SK-N-SH (cell line): Measurements from ENCODE around the gene DIPK2B.

ENCODE experiments used
- FOSL2 ChIP-seq: IDR thresholded peaks from 2 replicates; pipeline ENCODE4 v1.4.0; 2012; ENCODE audit warnings: low read depth, mild to moderate bottlenecking, moderate library complexity, borderline replicate concordance
- FOXM1 ChIP-seq: IDR thresholded peaks from 2 replicates; pipeline ENCODE4 v1.4.0; 2012; ENCODE audit warnings: low read depth, mild to moderate bottlenecking
- GABPA ChIP-seq: IDR thresholded peaks from 2 replicates; pipeline ENCODE4 v1.4.0; 2012; ENCODE audit warnings: low read depth, mild to moderate bottlenecking
- POLR2AphosphoS5 ChIP-seq: IDR thresholded peaks from 2 replicates; pipeline ENCODE4 v1.6.1; 2012; ENCODE audit warnings: low read depth, low read length
- SMC3 ChIP-seq: IDR thresholded peaks from 2 replicates; pipeline ENCODE4 v1.6.1; 2012; ENCODE audit warnings: low read depth, low read length, improper control_type of control experiment
- TEAD4 ChIP-seq: IDR thresholded peaks from 2 replicates; pipeline ENCODE4 v1.4.0; 2012; ENCODE audit warnings: mild to moderate bottlenecking, borderline replicate concordance; ENCODE audit not compliant: insufficient read depth
- TF ChIP-seq, protein P1 (sequence below): fragments of 200-600 bp; sonication (generic); IDR thresholded peaks from 2 replicates; pipeline ENCODE4 v1.6.1; 2017; ENCODE audit warnings: antibody characterized with exemption, mild to moderate bottlenecking, moderate library complexity
- TF ChIP-seq, protein P2 (sequence below): IDR thresholded peaks from 2 replicates; pipeline ENCODE4 v1.6.1; 2012; ENCODE audit warnings: mild to moderate bottlenecking, low read depth, low read length, moderate library complexity
- TF ChIP-seq, protein P3 (sequence below): fragments of 150-350 bp; IDR thresholded peaks from 2 replicates; pipeline ENCODE4 v1.6.1; 2016; ENCODE audit warnings: mild to moderate bottlenecking, low read depth, low read length
- TF ChIP-seq, protein P4 (sequence below): fragments of 150-350 bp; IDR thresholded peaks from 2 replicates; pipeline ENCODE4 v1.6.1; 2017; ENCODE audit warnings: antibody characterized with exemption, low read length, low read depth, borderline replicate concordance

DNA sequence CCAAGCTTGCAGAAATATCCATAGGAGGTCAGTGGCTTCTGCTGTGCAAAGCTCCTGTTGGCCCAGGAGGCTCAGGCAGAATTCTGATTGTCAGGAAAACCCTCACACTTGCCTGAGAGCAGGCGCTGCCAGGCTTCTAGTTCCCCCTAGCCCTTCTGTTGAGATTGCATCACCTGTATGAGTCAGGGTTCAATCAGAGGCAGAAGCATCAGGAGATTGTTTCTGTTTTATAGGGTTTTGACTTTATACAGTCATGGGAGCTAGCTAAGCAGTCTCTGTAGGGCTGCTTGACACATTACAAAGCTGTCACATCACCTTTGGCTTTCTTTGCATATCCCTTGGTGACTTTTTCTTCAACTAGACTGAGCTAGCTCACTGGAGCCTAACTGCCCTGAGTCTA is 27.8 kb downstream of the DIPK2B start:
- TF ChIP-seq SMC3 (no peak), GABPA (no peak), TEAD4 (no peak), FOSL2 (no peak), FOXM1 (no peak), POLR2AphosphoS5 (no peak)
- TF ChIP-seq, protein P1, sequence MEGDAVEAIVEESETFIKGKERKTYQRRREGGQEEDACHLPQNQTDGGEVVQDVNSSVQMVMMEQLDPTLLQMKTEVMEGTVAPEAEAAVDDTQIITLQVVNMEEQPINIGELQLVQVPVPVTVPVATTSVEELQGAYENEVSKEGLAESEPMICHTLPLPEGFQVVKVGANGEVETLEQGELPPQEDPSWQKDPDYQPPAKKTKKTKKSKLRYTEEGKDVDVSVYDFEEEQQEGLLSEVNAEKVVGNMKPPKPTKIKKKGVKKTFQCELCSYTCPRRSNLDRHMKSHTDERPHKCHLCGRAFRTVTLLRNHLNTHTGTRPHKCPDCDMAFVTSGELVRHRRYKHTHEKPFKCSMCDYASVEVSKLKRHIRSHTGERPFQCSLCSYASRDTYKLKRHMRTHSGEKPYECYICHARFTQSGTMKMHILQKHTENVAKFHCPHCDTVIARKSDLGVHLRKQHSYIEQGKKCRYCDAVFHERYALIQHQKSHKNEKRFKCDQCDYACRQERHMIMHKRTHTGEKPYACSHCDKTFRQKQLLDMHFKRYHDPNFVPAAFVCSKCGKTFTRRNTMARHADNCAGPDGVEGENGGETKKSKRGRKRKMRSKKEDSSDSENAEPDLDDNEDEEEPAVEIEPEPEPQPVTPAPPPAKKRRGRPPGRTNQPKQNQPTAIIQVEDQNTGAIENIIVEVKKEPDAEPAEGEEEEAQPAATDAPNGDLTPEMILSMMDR = no peak
- TF ChIP-seq, protein P2, sequence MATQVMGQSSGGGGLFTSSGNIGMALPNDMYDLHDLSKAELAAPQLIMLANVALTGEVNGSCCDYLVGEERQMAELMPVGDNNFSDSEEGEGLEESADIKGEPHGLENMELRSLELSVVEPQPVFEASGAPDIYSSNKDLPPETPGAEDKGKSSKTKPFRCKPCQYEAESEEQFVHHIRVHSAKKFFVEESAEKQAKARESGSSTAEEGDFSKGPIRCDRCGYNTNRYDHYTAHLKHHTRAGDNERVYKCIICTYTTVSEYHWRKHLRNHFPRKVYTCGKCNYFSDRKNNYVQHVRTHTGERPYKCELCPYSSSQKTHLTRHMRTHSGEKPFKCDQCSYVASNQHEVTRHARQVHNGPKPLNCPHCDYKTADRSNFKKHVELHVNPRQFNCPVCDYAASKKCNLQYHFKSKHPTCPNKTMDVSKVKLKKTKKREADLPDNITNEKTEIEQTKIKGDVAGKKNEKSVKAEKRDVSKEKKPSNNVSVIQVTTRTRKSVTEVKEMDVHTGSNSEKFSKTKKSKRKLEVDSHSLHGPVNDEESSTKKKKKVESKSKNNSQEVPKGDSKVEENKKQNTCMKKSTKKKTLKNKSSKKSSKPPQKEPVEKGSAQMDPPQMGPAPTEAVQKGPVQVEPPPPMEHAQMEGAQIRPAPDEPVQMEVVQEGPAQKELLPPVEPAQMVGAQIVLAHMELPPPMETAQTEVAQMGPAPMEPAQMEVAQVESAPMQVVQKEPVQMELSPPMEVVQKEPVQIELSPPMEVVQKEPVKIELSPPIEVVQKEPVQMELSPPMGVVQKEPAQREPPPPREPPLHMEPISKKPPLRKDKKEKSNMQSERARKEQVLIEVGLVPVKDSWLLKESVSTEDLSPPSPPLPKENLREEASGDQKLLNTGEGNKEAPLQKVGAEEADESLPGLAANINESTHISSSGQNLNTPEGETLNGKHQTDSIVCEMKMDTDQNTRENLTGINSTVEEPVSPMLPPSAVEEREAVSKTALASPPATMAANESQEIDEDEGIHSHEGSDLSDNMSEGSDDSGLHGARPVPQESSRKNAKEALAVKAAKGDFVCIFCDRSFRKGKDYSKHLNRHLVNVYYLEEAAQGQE = no peak
- TF ChIP-seq, protein P3, sequence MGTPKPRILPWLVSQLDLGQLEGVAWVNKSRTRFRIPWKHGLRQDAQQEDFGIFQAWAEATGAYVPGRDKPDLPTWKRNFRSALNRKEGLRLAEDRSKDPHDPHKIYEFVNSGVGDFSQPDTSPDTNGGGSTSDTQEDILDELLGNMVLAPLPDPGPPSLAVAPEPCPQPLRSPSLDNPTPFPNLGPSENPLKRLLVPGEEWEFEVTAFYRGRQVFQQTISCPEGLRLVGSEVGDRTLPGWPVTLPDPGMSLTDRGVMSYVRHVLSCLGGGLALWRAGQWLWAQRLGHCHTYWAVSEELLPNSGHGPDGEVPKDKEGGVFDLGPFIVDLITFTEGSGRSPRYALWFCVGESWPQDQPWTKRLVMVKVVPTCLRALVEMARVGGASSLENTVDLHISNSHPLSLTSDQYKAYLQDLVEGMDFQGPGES = no peak
- TF ChIP-seq, protein P4, sequence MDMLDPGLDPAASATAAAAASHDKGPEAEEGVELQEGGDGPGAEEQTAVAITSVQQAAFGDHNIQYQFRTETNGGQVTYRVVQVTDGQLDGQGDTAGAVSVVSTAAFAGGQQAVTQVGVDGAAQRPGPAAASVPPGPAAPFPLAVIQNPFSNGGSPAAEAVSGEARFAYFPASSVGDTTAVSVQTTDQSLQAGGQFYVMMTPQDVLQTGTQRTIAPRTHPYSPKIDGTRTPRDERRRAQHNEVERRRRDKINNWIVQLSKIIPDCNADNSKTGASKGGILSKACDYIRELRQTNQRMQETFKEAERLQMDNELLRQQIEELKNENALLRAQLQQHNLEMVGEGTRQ = no peak
